Ishikawa (cell line): Measurements from ENCODE around the gene PNPLA7.

ENCODE experiments used
- CEBPB ChIP-seq: IDR thresholded peaks from 2 replicates; pipeline ENCODE4 v1.6.1; 2012
- NFIC ChIP-seq: IDR thresholded peaks from 2 replicates; pipeline ENCODE4 v1.6.1; 2012
- YY1 ChIP-seq: IDR thresholded peaks from 2 replicates; pipeline ENCODE4 v1.6.1; 2012; ENCODE audit warnings: low read depth

GRCh38 chr9:137516144-137516917 is 33.9 kb downstream of the PNPLA7 start:
- TF ChIP-seq YY1 (no peak), NFIC (no peak), CEBPB (no peak)
